GM12878 (cell line): ENCODE data around the gene LBX1. TPM values are rescaled to one million over a fixed set of nuclear protein-coding genes. Genes with fewer than 3 reads are reported as not detected.

Source experiments
- ATAC-seq: fragments of 200-7000 bp; cut with Tn5 transposase; 3 replicates; pipeline ENCODE4 v1.9.1; 2020; ENCODE audit warnings: mild to moderate bottlenecking, moderate library complexity
- BruUV-seq: library from RNA; stranded (reverse); fragments of 400-500 nt; replicated peaks from 2 replicates; lab custom pipeline; 2021; lab: Mats Ljungman, UMichigan
- CTCF ChIA-PET: fragments of 300-600 bp; sonication (Branson Sonifier 250); formaldehyde crosslinking; extraction: SDS; loops from one replicate; lab custom pipeline; 2021; ENCODE audit warnings: inconsistent platforms; lab: Yijun Ruan, JAX
- POLR2A ChIA-PET: fragments of 350-600 bp; formaldehyde crosslinking; extraction: SDS; loops from one replicate; lab custom pipeline; 2021; ENCODE audit warnings: inconsistent platforms; lab: Charles Lee
- RAD21 ChIA-PET: fragments of 300-600 bp; sonication (Branson Sonifier 250); formaldehyde crosslinking; loops from one replicate; lab custom pipeline; 2023; ENCODE audit warnings: antibody characterized with exemption; ENCODE audit not compliant: unreplicated experiment; lab: Charles Lee
- SMC1A ChIA-PET: fragments of 300-600 bp; sonication (Branson Sonifier 250); formaldehyde crosslinking; loops from one replicate; lab custom pipeline; 2023; ENCODE audit not compliant: unreplicated experiment, uncharacterized antibody; lab: Charles Lee
- DNase-seq: peaks from one replicate; pipeline ENCODE4 v3.0.0-alpha.2; 2011; ENCODE audit warnings: low read depth, low spot score
- FAIRE-seq: peaks from 3 replicates; lab custom pipeline; 2011; peaks lifted over from hg19 to GRCh38; lab: Jason Lieb, UNC
- H2AFZ ChIP-seq: 2 replicates; pipeline ENCODE4 v1.6.0; 2011; ENCODE audit warnings: low read depth, low read length, control low read depth; ENCODE audit not compliant: control insufficient read depth
- H3K27ac ChIP-seq: 2 replicates; pipeline ENCODE4 v1.5.1; 2011; ENCODE audit warnings: control low read depth; ENCODE audit not compliant: control insufficient read depth, insufficient read depth
- H3K27me3 ChIP-seq, 2 experiments: replicated peaks in 1 of 2; 2 replicates each; pipeline versions ENCODE4 v1.6.0 to v1.6.1; 2011; ENCODE audit warnings: low read length in 1 of 2; ENCODE audit not compliant: control insufficient read depth in 2 of 2, insufficient read depth in 2 of 2
- H3K36me3 ChIP-seq, 2 experiments: 2 replicates each; pipeline ENCODE4 v1.5.1; 2011; ENCODE audit warnings: low read length in 1 of 2; ENCODE audit not compliant: control insufficient read depth in 2 of 2, insufficient read depth in 2 of 2
- H3K4me1 ChIP-seq: 2 replicates; pipeline ENCODE4 v1.6.1; 2011; ENCODE audit warnings: mild to moderate bottlenecking, low read length, moderate library complexity, mixed read lengths; ENCODE audit not compliant: control insufficient read depth, insufficient read depth
- H3K4me2 ChIP-seq: 2 replicates; pipeline ENCODE4 v1.6.0; 2011; ENCODE audit warnings: control low read depth; ENCODE audit not compliant: control insufficient read depth, insufficient read depth
- H3K4me3 ChIP-seq: fragments of 200-600 bp; sonication (generic); 2 replicates; pipeline ENCODE4 v1.5.1; 2016
- H3K79me2 ChIP-seq: 2 replicates; pipeline ENCODE4 v1.6.0; 2011; ENCODE audit warnings: low read length; ENCODE audit not compliant: control insufficient read depth, insufficient read depth
- H3K9ac ChIP-seq: 2 replicates; pipeline ENCODE4 v1.8.0; 2011; ENCODE audit warnings: low read length, control low read depth, mixed read lengths; ENCODE audit not compliant: control insufficient read depth, insufficient read depth
- H3K9me3 ChIP-seq: replicated peaks from 3 replicates; pipeline ENCODE4 v1.5.1; 2011; ENCODE audit warnings: mild to moderate bottlenecking, low read length; ENCODE audit not compliant: control insufficient read depth, insufficient read depth
- H4K20me1 ChIP-seq: 2 replicates; pipeline ENCODE4 v1.6.0; 2011; ENCODE audit not compliant: control insufficient read depth, insufficient read depth
- ATF7 ChIP-seq: fragments of 450-650 bp; IDR thresholded peaks from 2 replicates; pipeline ENCODE4 v1.6.1; 2016; ENCODE audit warnings: low read depth, mild to moderate bottlenecking
- ETV6 ChIP-seq, 2 experiments: fragments of 450-650 bp in 1 of 2; IDR thresholded peaks in 1 of 2; conservative IDR thresholded peaks in 1 of 2; 2 replicates each; pipeline ENCODE4 v1.6.1; 2014; ENCODE audit warnings: antibody characterized with exemption in 1 of 2, borderline replicate concordance in 1 of 2, low read depth in 1 of 2, mild to moderate bottlenecking in 1 of 2, moderate library complexity in 1 of 2
- LARP7 ChIP-seq: fragments of 450-650 bp; IDR thresholded peaks from 2 replicates; pipeline ENCODE4 v1.6.1; 2017; ENCODE audit warnings: mild to moderate bottlenecking
- PML ChIP-seq: IDR thresholded peaks from 2 replicates; pipeline ENCODE4 v1.6.1; 2012; ENCODE audit warnings: low read length, inconsistent platforms
- POLR2AphosphoS5 ChIP-seq: IDR thresholded peaks from 2 replicates; pipeline ENCODE4 v1.6.1; 2011; ENCODE audit warnings: mild to moderate bottlenecking, low read length, inconsistent platforms
- POU2F2 ChIP-seq: IDR thresholded peaks from 3 replicates; pipeline ENCODE4 v1.6.1; 2011; ENCODE audit warnings: low read depth, mild to moderate bottlenecking, low read length, borderline replicate concordance
- RUNX3 ChIP-seq: IDR thresholded peaks from 2 replicates; pipeline ENCODE4 v1.6.1; 2012; ENCODE audit warnings: low read length, inconsistent platforms
- SPI1 ChIP-seq: IDR thresholded peaks from 2 replicates; pipeline ENCODE4 v1.6.1; 2011; ENCODE audit warnings: low read depth, mild to moderate bottlenecking, low read length, moderate library complexity, borderline replicate concordance; ENCODE audit not compliant: insufficient read depth
- TCF12 ChIP-seq: IDR thresholded peaks from 2 replicates; pipeline ENCODE4 v1.6.1; 2011; ENCODE audit warnings: low read depth, mild to moderate bottlenecking, low read length
- ZNF384 ChIP-seq: IDR thresholded peaks from 2 replicates; pipeline ENCODE4 v1.6.1; 2012; ENCODE audit warnings: low read depth, mild to moderate bottlenecking, low read length, improper control_type of control experiment, borderline replicate concordance
- WGBS: methylation state at CpG from one replicate; pipeline ENCODE4 v1.1.6; 2016; ENCODE audit warnings: low lambda C conversion rate; ENCODE audit not compliant: insufficient replicate concordance, insufficient coverage; ENCODE audit errors: missing lambda C conversion rate; 5-methylcytosine and 5-hydroxymethylcytosine counted together
- in situ Hi-C: fragments of 300-500 bp; cut with MboI; formaldehyde crosslinking; loops from 9 replicates; pipeline ENCODE4 v1.14.3; 2018; ENCODE audit warnings: mixed read lengths
- intact Hi-C: fragments of 100-400 bp; cut with micrococcal nuclease; formaldehyde crosslinking; loops from one replicate; pipeline ENCODE4 v1.14.2; 2022; ENCODE audit not compliant: unreplicated experiment
- polyA plus RNA-seq, 11 experiments: library from polyadenylated mRNA; depleted of rRNA in 4 of 11; unstranded in 6 of 11; stranded (reverse) in 5 of 11; fragments of >200 nt; fragmentation: Nextera tagmentation in 4 of 11; fragmentation: Illumina TruSeq in 1 of 11; extraction: Ambion mirVana in 4 of 11; extraction: Trizol in 1 of 11; gene quantifications; 1 replicate in 1 of 11; 2 replicates in 10 of 11; pipeline versions ENCODE4 v1.2.1 to v1.2.3, GENCODE V29; 2011 to 2016; ENCODE audit warnings: inconsistent platforms in 2 of 11, missing spikeins in 2 of 11, low read depth in 1 of 11
- total RNA-seq, 4 experiments: library from RNA; depleted of rRNA in 3 of 4; stranded (reverse); fragments of >200 nt in 3 of 4; fragmentation: Illumina TruSeq in 1 of 4; extraction: Trizol in 1 of 4; gene quantifications; 2 replicates each; pipeline versions ENCODE4 v1.2.1 to v1.2.3, GENCODE V29; 2013 to 2021
- TF ChIP-seq, protein P1 (sequence below): fragments of 450-650 bp; IDR thresholded peaks from 2 replicates; pipeline ENCODE4 v1.6.1; 2016; ENCODE audit warnings: mild to moderate bottlenecking, moderate library complexity, borderline replicate concordance

The LBX1 gene
- total and polyA plus RNA-seq, 10 of the 15 experiments (the other 5 are each of a cell fraction or from before 2014, with no cell fraction given) = not detected

DNA sequence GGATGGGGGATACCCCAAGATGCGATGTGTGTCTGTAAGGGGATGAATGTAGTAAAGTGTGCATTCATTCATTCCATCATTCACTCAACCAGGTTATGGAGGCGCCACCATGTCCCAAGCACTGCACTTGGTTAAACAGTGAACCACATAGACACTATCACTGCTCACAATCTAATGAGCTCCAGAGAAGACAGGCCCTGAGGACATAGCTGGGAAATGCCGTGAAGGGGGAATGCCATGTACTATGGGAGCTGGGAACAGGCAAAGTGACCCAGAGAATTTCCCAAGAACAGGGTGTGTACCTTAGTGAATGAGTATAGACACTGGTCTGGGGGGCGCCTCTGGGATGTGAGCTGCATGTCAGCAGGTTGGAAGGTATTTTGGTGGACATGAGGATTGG lies 44.5 kb upstream of the LBX1 start (continued):
- TF ChIP-seq, protein P1, sequence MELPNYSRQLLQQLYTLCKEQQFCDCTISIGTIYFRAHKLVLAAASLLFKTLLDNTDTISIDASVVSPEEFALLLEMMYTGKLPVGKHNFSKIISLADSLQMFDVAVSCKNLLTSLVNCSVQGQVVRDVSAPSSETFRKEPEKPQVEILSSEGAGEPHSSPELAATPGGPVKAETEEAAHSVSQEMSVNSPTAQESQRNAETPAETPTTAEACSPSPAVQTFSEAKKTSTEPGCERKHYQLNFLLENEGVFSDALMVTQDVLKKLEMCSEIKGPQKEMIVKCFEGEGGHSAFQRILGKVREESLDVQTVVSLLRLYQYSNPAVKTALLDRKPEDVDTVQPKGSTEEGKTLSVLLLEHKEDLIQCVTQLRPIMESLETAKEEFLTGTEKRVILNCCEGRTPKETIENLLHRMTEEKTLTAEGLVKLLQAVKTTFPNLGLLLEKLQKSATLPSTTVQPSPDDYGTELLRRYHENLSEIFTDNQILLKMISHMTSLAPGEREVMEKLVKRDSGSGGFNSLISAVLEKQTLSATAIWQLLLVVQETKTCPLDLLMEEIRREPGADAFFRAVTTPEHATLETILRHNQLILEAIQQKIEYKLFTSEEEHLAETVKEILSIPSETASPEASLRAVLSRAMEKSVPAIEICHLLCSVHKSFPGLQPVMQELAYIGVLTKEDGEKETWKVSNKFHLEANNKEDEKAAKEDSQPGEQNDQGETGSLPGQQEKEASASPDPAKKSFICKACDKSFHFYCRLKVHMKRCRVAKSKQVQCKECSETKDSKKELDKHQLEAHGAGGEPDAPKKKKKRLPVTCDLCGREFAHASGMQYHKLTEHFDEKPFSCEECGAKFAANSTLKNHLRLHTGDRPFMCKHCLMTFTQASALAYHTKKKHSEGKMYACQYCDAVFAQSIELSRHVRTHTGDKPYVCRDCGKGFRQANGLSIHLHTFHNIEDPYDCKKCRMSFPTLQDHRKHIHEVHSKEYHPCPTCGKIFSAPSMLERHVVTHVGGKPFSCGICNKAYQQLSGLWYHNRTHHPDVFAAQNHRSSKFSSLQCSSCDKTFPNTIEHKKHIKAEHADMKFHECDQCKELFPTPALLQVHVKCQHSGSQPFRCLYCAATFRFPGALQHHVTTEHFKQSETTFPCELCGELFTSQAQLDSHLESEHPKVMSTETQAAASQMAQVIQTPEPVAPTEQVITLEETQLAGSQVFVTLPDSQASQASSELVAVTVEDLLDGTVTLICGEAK = no peak
- TF ChIP-seq ATF7 (no peak), ETV6 (conservative IDR thresholded peaks at IDR 0.05 in 1 of 2, IDR thresholded peaks at IDR 0.05 in 1 of 2; ENCODE audit: borderline replicate concordance in 1 of 2, low read depth in 1 of 2) (no peak), TCF12 (no peak), POLR2AphosphoS5 (no peak), RUNX3 (no peak), LARP7 (no peak), SPI1 (no peak)

DNA sequence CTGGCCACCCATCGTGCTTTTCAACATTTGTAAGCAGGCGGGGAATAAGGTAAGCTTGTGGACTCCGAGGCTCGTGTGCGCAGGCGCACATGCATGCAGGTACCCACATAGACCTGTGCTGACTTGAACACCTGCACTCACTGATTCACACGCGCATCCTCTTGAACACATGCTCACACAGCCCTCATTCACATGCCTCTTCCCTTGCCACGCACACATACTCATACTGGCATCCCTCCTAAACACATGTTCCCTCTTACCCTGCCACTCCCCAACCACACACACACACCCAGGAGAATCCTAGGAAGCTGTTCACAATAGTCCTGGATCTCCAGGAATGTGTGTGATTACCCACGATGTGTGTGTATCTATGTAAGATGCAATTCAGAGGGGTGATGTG lies 44.1 kb upstream of the LBX1 start:
- DNase-seq (no peak), ATAC-seq (no peak), FAIRE-seq (no peak)
- Histone ChIP-seq H2AFZ (no peak overlapping the region), H3K4me3 (no peak overlapping the region), H3K27ac (no peak overlapping the region), H3K9me3 (no peaks in the 10 kb centered on the region), H3K27me3 (no peaks in the 10 kb centered on the region), H3K36me3 (no peaks in the 10 kb centered on the region), H3K4me2 (no peak overlapping the region), H3K9ac (no peak overlapping the region), H3K4me1 (no peaks in the 10 kb centered on the region), H4K20me1 (no peaks in the 10 kb centered on the region), H3K79me2 (no peaks in the 10 kb centered on the region)
- in situ Hi-C loops (no loop called here), intact Hi-C loops (loop anchor here (2.0 to 5.0 kb wide), 2 partner anchors 169 to 299 kb away; no protein-coding TSS in a partner anchor)
- ChIA-PET CTCF (interaction anchor here (0.6 to 5.6 kb wide), 10 partner anchors 9 to 737 kb away, joined by 3 to 20 read pairs (median 4); partner anchors contain the start of gene HIF1AN), POLR2A (no interaction called here), SMC1A (interaction anchor here (0.6 to 1.7 kb wide), 4 partner anchors 167 to 296 kb away, joined by 3 to 6 read pairs (median 4); no protein-coding TSS in a partner anchor), RAD21 (interaction anchor here (1.0 to 1.8 kb wide), 3 partner anchors 168 to 297 kb away, joined by 3 to 6 read pairs (median 3); no protein-coding TSS in a partner anchor)
- 62% methylated on average over 10 of the region's 10 CpGs for WGBS
- TF ChIP-seq ZNF384 (no peak), PML (no peak), POU2F2 (no peak)
- no TSS peak for BruUV-seq
